HTERT RPE-1 (cell line): ENCODE measurements around the gene LGALS3BP.
"Not testable (repeated sequence)": the region's sequence is repeated elsewhere in the genome, so short reads cannot be mapped to it uniquely, and the experiment has no call there.

Source experiments
- in situ Hi-C: fragments of 300-500 bp; cut with MboI; formaldehyde crosslinking; loops from 4 replicates; pipeline ENCODE4 v1.14.3; 2020; ENCODE audit warnings: low sequenced_read_pairs

Gene LGALS3BP

GRCh38 chr17:78979780-78980623 lies at the start of gene LGALS3BP:
TSS of gene LGALS3BP (minus strand) at chr17:78979923. CDS start at chr17:78977191, 2,732 bp downstream.
- in situ Hi-C loops, result no loop called here

- in situ Hi-C loops, result no loop called here
Observed at GRCh38 chr17:79028496-79029326, 49.0 kb upstream of the LGALS3BP start.

- in situ Hi-C loops, result no loop called here
Observed at GRCh38 chr17:79027925-79028491, 48.3 kb upstream of the LGALS3BP start.

DNA sequence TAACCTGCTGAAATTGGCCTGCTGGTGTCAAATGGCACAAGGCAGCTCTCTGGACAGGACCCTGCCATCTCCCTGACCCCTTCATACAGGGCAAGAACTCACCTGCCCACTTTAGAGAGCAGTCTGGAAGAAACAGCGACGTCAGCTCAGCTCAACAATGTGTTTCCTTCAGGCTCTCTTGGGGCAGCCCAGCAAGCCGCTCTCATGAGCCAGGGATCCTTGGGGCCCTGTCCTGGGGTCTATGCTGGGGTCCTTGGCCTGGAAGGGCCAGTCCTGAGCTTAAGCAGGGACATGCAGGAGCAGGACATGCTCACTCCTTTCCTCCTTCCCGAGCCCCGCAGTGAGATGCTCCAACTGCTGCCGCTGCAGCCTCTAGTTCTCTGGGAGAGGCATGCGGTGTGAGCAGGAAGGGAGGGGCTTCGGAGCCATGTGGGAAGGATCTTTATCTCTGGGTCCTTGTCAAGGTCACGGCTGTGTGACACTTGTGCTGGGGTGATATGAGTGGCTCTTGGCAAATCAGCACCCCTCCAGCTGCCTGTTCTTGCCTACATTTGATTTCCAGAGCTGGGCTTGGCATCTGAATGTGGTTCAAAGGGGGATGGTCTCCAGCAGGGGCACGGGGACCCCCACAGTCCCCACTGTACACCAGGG lies 47.7 kb upstream of the LGALS3BP start:
- in situ Hi-C loops, result no loop called here

DNA sequence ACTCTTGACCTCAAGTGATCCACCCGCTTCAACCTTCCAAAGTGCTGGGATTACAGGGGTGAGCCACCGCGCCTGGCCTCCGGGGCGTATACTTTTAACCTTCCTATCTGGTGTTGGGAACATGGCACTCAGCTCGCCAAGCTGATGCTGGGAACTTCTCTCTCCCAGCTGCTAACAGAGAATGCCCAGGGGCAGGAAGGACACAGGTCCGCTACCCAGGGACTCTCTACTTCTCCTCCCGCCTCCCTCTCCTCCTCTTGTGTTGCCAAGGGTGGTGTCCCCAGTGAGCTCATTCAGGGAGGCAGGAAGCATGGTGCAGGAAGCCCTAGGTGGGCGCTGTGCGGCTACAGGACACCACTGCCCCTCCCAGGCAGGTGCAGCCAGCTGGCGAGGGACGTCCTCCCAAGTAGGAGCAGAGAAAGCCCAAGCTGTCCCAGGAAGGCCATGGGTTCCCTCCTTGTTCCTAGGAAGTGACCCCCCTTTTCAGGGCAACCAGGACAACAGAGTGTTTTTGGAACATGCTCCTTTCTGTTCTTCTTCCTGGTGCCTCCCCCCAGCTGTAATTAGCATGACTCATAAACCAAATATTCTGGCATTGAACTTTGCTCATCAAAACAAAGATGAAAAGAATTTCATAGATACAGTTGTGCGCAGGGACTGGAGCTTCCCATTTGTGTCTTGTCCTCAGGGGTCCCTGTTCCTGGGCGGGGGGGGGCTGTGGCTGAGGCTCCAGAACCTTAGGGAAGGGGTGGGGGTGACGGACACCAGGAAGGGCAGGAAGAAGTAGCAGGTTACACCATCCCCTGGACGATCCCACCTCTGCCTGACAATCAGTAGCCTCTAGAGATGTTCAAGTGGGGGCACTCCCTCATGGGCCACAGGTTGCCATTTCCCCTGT lies 46.9 kb upstream of the LGALS3BP start:
- in situ Hi-C loops, result no loop called here

DNA sequence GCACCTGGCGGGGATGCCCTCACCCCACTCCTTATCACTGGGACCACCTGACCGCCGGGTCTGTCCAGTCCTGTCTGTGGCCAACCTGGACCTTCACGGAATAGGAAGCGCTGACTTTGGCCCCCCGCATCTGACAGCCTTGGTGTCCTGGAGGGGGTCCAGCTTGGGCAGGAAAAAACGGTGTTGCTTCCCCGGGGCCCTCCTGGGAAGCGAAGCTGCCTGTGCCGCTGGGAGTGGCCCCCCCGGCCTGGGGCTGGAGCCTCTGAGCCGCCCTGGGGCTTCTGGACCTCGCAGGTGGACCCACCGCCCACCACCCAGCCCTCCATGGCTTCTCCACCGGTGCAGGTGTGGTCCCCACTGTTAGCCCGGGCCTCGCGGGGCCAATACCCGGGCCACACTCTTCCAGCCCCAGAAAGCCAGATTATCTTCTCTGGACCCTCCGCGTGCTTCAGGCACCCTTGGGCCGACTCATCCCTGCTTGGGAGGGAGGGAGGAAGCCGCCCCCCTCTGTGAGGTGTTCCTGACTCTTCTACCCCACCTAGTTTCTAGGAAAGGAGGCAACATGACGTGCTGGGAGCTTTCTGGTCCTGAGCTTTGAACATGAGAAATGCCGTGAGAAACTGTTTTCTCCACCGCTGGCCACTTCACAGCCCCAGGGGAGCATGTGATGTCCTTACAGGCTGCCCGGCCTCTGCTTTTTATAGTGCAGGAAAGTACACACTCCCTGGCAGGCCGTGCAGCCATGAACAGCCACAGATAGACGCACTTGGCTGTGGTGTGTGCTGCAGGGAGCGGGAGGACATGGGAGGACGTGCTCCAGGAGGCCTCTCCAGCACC lies 45.4 kb upstream of the LGALS3BP start:
- in situ Hi-C loops, result no loop called here

- in situ Hi-C loops, result no loop called here
Observed at GRCh38 chr17:79023886-79024771, 44.4 kb upstream of the LGALS3BP start, which contains the start of gene C1QTNF1. TSS of gene C1QTNF1 (plus strand) at chr17:79024169. CDS start at chr17:79043969, 19,800 bp downstream.

- in situ Hi-C loops, result no loop called here
Observed at GRCh38 chr17:79023180-79023705, 43.5 kb upstream of the LGALS3BP start.

DNA sequence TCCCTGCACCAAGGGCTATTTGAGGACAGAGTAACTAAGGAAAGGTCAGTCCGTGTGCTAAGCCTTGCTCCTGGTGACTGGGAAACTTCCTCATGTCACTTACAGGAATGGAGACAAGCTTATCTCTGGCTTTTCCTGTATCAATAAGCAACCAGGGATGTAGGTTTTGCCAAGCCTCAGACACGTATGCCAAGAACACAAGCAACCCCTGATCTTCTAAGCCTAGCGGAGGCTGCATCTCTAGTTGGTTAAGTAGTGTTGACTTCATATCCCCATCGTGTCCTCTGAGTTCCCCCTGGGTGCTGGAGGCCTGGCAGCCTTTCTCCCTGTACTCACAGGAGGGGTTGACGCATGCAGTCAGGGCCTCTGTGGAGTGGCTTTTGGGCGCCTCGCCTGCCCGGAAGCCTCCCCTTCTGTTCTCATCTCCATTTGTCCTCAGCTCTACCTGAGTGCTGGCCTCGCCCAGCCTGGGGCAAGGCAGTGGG lies 42.8 kb upstream of the LGALS3BP start:
- in situ Hi-C loops, result no loop called here

DNA sequence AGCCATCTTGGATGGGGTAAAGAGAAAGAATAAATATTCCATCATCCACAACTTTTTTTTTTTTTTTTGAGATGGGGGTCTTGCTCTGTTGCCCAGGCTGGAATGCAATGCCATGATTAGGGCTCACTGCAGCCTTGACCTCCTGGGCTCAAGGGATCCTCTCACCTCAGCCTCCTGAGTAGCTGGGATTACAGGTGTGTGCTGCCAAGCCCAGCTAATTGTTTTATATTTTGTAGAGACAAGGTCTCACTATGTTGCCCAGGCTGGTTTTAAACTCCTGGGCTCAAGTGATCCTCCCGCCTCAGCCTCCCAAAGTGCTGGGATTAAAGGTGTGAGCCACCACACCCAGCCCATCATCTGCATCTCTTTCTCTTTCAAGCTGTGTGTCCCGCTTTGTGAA lies 42.2 kb upstream of the LGALS3BP start:
- in situ Hi-C loops, result not testable (repeated sequence)

- in situ Hi-C loops, result no loop called here
Observed at GRCh38 chr17:79020631-79021301, 41.0 kb upstream of the LGALS3BP start.

DNA sequence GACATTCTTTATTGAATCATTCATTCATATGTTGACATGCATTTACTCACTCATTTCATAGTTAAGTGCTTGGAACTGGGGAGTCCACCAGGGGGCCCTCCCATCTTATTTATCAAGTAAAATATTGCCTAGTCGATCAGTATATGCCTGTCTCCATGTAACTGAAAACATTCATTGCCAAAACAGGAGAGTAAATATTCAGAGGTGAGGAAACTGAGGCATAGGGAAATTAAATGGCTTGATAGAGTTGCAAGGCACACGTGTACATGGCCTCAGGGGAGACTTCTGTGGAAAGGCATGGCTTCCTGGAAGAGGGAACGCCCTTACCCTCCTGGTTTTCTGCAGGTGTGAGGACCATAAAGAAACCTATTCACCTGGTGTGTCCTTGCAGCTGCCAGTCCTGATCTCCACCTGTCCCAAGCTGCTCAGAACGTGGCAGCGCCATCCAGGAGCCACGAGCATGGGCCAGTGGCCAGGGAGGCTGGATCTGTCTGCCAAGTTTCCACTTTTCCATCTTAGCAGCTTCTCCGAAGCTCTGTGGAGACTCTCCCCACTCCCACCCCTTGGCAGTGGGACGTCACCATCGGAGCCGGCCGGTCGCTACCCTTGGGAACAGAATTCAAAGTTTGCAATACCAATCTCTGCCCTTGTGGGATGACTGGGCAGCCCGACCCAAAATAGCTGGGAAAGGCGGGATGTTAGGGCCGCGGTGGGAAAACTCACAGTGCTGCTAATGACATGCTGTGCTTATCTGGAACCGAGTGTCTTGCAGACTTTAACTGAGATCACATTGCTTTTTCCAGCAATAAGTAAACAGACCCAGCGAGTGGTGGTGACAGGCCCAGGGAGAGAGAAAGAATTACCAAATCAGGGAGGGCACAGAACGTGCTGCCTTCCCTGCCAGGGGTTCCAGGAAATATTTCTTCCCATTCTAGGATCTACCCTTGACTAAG lies 40.2 kb upstream of the LGALS3BP start:
- in situ Hi-C loops, result no loop called here

DNA sequence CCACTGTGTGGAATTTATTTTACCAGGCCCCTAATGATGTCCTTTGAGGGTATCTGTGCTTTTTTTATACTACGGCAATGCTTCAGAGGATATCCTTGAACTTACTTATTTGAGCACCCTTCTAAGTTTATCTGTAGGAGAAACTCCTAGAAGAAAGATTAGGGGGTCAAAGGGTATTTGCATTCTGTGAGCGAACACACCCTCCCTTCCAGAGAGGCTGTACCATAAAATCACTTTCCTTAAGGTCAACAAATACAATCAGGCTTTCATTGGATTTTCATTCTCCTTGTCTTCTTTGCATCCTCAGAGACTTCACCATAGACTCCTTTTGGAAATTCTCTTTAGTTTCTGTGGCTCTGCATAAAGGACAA lies 39.5 kb upstream of the LGALS3BP start:
- in situ Hi-C loops, result no loop called here

- in situ Hi-C loops, result no loop called here
Observed at GRCh38 chr17:79018370-79018695, 38.6 kb upstream of the LGALS3BP start.

DNA sequence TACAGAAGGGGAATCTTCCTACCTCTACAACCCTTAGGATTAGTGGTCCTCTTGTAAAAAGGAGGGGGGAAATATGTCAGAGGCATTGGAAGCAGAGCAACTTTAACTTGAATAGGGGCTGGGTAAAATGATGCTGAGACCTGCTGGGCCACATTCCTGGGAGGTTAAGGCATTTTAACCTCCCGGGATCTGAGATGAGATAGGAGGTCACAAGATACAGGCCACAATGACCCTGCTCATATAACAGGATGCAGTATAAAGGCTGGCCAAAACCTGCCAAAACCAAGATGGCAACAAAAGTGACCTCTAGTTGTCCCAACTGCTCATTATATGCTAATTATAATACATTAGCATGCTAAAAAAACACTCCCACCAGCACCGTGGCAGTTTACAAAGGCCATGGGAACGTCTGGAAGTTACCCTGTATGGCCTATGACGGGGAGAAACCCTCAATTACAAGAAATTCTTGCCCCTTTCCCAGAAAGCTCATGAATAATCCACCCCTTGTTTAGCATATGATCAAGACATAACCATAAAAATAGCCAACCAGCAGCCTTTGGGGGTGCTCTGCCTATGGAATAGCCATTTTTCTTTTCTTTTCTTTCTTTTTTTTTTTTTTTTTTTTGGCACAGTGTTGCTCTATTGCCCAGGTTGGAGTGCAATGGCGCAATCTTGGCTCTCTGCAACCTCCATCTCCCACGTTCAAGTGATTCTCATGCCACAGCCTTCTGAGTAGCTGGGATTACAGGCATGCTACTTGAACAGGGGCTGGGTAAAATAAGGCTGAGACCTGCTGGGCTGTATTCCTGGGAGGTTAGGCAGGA lies 38.0 kb upstream of the LGALS3BP start:
- in situ Hi-C loops, result no loop called here
